HUES48 (cell line): Measurements from ENCODE around the gene BORCS5.
"Not testable (repeated sequence)": the region's sequence is repeated elsewhere in the genome, so short reads cannot be mapped to it uniquely, and the experiment has no call there.

ENCODE experiments used
- H3K27ac ChIP-seq: one replicate; pipeline ENCODE4 v1.7.0; 2013; ENCODE audit warnings: low read depth, low read length, inconsistent platforms
- H3K27me3 ChIP-seq: 2 replicates; pipeline ENCODE4 v1.6.1; 2013; ENCODE audit warnings: mild to moderate bottlenecking, low read length; ENCODE audit not compliant: control insufficient read depth, insufficient read depth
- H3K36me3 ChIP-seq: 2 replicates; pipeline ENCODE4 v1.6.1; 2013; ENCODE audit warnings: low read length; ENCODE audit not compliant: control insufficient read depth, insufficient read depth
- H3K4me1 ChIP-seq: 2 replicates; pipeline ENCODE4 v1.6.1; 2013; ENCODE audit warnings: mild to moderate bottlenecking, low read length; ENCODE audit not compliant: control insufficient read depth, insufficient read depth
- H3K4me3 ChIP-seq: 2 replicates; pipeline ENCODE4 v1.5.1; 2013; ENCODE audit warnings: mild to moderate bottlenecking, low read depth, low read length
- H3K9ac ChIP-seq: 2 replicates; pipeline ENCODE4 v1.6.1; 2013; ENCODE audit warnings: mild to moderate bottlenecking, low read depth, low read length, moderate library complexity
- H3K9me3 ChIP-seq: 2 replicates; pipeline ENCODE4 v1.6.1; 2013; ENCODE audit warnings: low read length; ENCODE audit not compliant: control insufficient read depth, insufficient read depth

BORCS5 gene

DNA sequence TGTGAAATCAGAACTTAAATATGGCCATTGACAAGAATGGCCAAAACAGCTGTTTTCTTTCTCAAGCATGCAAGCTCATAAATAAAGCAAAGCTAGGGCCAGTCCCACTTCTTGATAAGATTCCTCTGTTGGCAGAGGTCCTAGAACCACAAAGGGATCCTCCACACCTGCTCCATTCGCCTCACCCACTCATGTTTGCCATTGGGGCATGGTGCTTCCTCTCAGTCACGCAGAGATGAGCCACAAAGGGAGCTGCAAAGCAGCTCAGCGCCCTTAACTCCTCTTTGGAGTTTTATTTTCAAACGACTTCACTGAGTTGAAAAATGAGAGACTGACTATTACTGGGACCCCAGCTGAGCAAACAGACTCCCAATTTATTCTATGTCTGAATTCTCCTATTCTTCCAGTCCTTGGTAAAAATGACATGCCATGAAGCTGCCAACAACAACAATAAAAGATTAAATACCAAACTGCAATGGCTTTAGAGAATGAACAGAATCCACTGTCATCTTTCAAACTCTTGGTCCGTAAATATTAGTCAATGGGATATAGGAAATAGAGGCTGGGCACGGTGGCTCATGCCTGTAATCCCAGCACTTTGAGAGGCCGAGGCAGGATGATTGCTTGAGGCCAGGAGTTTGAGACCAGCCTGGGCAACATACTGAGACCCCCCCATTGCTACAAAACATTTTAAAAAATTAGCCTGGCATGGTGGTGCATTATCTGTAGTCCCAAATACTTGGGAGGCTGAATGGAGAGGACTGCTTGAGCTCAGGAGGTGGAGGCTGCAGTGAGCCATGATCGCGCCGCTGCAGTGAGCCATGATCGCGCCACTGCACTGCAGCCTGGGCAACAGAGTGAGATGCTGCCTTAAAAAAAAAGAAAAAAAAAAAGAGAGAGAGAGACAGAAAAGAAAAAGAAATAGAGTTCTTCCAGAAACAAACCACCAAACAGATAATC, 23.2 kb upstream of the BORCS5 start:
- Histone ChIP-seq H3K36me3 (no peaks in the 10 kb centered on the region), H3K9me3 (no peaks in the 10 kb centered on the region), H3K4me3 (no peak overlapping the region), H3K27me3 (no peaks in the 10 kb centered on the region), H3K9ac (no peak overlapping the region), H3K27ac (no peak overlapping the region), H3K4me1 (peaks cover 13% of the 10 kb centered on the region)

DNA sequence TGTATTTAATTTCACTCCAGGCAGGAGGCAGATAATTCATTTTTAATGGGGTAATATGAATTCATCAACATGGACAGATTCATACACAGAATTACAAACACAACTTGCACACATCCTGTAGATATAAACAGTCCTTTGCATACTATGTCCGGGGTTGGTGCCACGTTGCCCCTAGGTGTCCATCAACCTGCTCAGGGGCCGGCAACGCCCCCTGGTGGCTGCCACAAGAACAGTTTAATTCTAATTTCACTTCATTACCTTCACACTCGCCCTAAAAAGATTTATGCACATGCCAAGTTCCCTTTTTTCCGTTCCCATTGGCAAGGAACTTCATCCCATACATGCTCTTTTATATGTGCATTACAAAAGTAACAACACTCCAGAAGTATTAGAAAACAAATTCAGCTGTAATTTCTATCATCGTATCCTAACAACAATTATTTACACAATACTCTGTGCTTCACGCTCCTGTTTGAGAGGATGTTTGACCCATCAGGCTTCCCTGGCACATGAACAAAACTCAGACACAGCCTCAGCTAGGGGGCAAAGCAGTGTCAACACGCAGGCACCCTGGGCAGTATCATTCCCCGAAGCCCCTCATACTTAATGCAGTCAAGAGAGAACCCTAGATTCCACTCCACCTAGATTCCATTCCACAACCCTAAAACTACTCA, 22.4 kb upstream of the BORCS5 start:
- Histone ChIP-seq H3K36me3 (no peaks in the 10 kb centered on the region), H3K4me3 (no peak overlapping the region), H3K27me3 (no peaks in the 10 kb centered on the region), H3K27ac (no peak overlapping the region), H3K9ac (no peak overlapping the region), H3K9me3 (no peaks in the 10 kb centered on the region), H3K4me1 (peaks cover 13% of the 10 kb centered on the region)

DNA sequence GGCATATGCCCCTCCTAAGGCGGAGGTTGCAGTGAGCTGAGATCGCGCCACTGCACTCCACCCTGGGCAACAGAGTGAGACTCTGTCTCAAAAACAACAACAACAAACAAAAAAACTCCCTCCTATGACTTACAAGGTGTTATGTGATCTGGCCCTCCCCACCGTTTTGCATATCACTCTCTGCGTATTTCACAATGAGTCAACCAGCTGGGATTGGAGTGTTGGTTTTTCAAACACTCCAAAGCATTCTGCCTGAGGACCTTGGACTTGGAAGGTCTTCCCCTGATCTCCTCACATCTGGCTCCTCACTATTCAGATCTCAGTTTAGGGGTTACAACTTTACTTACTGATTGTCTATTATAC, 20.8 kb upstream of the BORCS5 start:
- Histone ChIP-seq H3K9me3 (no peaks in the 10 kb centered on the region), H3K27me3 (no peaks in the 10 kb centered on the region), H3K4me1 (peaks cover 13% of the 10 kb centered on the region), H3K27ac (no peak overlapping the region), H3K36me3 (no peaks in the 10 kb centered on the region), H3K9ac (no peak overlapping the region), H3K4me3 (no peak overlapping the region)

GRCh38 chr12:12336511-12336910, 20.4 kb upstream of the BORCS5 start:
- no peak overlapping the region for H3K4me3 ChIP-seq
- no peaks in the 10 kb centered on the region for H3K36me3 ChIP-seq
- no peak overlapping the region for H3K9ac ChIP-seq
- H3K27ac ChIP-seq: no peak overlapping the region
- H3K4me1 ChIP-seq: peaks cover 9% of the 10 kb centered on the region
- H3K27me3 ChIP-seq: no peaks in the 10 kb centered on the region
- no peaks in the 10 kb centered on the region for H3K9me3 ChIP-seq

- Histone ChIP-seq H3K9me3 (no peaks in the 10 kb centered on the region), H3K27ac (no peak overlapping the region), H3K9ac (no peak overlapping the region), H3K4me3 (no peak overlapping the region), H3K4me1 (peaks cover 3% of the 10 kb centered on the region; the same call in 1 of the 2 replicates), H3K27me3 (no peaks in the 10 kb centered on the region), H3K36me3 (no peaks in the 10 kb centered on the region)
Measured at GRCh38 chr12:12338527-12339168, 18.2 kb upstream of the BORCS5 start.

GRCh38 chr12:12349711-12350665, 6.9 kb upstream of the BORCS5 start, which contains the start of gene MANSC1:
Gene MANSC1, minus strand, starts transcription at chr12:12350242. Its CDS starts 6,928 bp downstream, at chr12:12343314.
- Histone ChIP-seq H3K9me3 (no peaks in the 10 kb centered on the region), H3K27ac (peak within 1 kb of the TSS; percentile 17), H3K4me1 (peaks cover 25% of the 10 kb centered on the region), H3K4me3 (peak within 1 kb of the TSS; percentile 63), H3K27me3 (peaks cover 10% of the 10 kb centered on the region), H3K36me3 (no peaks in the 10 kb centered on the region), H3K9ac (no peak within 1 kb of the TSS)

DNA sequence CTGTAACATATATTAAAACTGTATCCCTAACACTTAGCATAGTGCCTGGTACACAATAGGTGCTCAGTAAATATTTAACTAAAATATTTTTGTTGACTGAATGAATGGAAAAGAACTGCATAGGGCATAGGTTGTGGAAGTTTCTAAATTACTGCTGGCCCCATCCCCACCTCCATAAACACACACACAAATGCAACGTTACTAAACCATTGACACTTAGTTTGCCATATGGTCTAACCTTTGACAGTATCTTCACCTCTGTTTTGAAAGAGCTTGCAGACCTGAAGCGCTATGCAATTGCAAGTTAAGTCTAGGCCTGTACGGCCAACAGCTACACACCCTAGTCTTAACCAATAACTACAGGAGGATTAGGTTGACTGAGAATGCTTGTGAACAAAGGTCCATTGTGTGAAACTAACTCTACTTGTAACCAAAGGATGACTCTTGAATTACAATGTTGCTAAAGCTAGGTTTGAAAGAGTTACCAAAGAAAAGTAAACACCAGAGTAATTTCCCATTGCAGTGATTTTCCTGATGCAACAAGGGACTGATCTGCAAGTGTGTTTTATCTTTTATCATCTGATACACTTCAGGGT, 5.9 kb upstream of the BORCS5 start:
- H3K36me3 ChIP-seq: no peaks in the 10 kb centered on the region
- peak overlapping the region; percentile 63 for H3K4me3 ChIP-seq
- H3K27ac ChIP-seq: peak overlapping the region; percentile 17

DNA sequence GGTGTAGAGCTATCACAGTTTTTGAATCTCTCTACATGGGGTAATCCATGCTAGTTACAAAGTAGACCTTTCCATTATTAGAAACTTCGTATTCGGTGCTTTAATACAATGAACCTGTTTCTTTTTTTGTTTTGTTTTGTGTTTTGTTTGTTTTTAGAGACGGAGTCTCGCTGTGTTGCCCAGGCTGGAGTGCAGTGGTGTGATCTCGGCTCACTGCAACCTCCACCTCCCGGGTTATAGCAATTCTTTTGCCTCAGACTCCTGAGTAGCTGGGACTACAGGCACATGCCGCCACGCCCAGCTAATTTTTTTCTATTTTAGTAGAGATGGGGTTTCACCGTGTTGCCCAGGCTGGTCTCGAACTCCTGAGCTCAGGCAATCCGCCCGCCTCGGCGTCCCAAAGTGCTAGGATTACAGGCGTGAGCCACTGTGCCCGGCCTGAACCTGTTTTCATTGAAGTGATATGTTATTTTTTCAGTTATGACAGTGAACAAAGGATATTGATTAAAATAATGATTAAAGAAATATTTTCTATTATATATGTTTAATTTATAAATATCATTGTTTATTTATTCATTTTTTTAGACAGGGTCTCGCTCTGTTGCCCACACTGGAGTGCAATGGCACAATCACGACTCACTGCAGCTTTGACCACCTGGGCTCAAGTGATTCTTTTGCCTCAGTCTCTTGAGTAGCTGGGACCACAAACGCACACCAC, 5.3 kb upstream of the BORCS5 start:
- H3K27me3 ChIP-seq: peaks cover 10% of the 10 kb centered on the region
- not testable (repeated sequence) for H3K36me3 ChIP-seq, H3K9ac ChIP-seq, H3K9me3 ChIP-seq, H3K4me3 ChIP-seq
- H3K4me1 ChIP-seq: peaks cover 25% of the 10 kb centered on the region
- H3K27ac ChIP-seq: peak overlapping the region; percentile 17

More for the DNA sequence above, 5.9 kb upstream of the BORCS5 start:
- H3K9ac ChIP-seq: no peak overlapping the region
- H3K9me3 ChIP-seq: no peaks in the 10 kb centered on the region
- peaks cover 10% of the 10 kb centered on the region for H3K27me3 ChIP-seq
- H3K4me1 ChIP-seq: peaks cover 25% of the 10 kb centered on the region

DNA sequence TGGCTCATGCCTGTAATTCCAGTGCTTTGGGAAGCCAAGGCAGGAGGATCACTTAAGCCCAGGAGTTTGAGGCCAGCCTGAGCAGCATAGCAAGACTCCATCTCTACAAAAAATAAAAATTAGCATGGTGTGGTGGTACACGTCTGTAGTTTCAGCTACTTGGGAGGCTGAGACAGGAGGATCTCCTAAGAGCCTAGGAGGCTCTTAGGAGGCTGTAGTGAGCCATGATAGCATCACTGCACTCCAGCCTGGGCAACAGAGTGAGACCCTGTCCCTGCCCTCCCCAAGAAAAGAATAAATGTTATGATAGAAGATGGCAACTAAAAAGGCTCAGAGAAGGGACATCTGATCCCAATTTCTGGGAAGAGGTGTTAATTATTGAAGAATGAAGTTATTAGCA, 3.6 kb upstream of the BORCS5 start:
- Histone ChIP-seq H3K27ac (no peak overlapping the region), H3K4me3 (no peak overlapping the region), H3K36me3 (no peaks in the 10 kb centered on the region), H3K4me1 (peaks cover 32% of the 10 kb centered on the region), H3K9me3 (no peaks in the 10 kb centered on the region), H3K9ac (no peak overlapping the region), H3K27me3 (peaks cover 10% of the 10 kb centered on the region)
